Testis (tissue), 2 donors: ENCODE results near the gene JAK2.

ENCODE experiments used
- POLR2A ChIP-seq: fragments of 450-650 bp; IDR thresholded peaks from one replicate; pipeline ENCODE4 v1.6.1; 2017; ENCODE audit warnings: antibody characterized with exemption, mild to moderate bottlenecking, moderate library complexity
- TF ChIP-seq, protein P1 (sequence below), 3 experiments: fragments of 450-650 bp in 2 of 3; fragments of 200-600 bp in 1 of 3; sonication (generic) in 1 of 3; IDR thresholded peaks; one replicate each; pipeline ENCODE4 v1.5.1; 2016 to 2019; ENCODE audit warnings: antibody characterized with exemption in 3 of 3, mild to moderate bottlenecking in 2 of 3, moderate library complexity in 1 of 3

GRCh38 chr9:4973902-4974301 is 11.2 kb upstream of the JAK2 start:
- TF ChIP-seq POLR2A, result no peak
- TF ChIP-seq, protein P1, sequence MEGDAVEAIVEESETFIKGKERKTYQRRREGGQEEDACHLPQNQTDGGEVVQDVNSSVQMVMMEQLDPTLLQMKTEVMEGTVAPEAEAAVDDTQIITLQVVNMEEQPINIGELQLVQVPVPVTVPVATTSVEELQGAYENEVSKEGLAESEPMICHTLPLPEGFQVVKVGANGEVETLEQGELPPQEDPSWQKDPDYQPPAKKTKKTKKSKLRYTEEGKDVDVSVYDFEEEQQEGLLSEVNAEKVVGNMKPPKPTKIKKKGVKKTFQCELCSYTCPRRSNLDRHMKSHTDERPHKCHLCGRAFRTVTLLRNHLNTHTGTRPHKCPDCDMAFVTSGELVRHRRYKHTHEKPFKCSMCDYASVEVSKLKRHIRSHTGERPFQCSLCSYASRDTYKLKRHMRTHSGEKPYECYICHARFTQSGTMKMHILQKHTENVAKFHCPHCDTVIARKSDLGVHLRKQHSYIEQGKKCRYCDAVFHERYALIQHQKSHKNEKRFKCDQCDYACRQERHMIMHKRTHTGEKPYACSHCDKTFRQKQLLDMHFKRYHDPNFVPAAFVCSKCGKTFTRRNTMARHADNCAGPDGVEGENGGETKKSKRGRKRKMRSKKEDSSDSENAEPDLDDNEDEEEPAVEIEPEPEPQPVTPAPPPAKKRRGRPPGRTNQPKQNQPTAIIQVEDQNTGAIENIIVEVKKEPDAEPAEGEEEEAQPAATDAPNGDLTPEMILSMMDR (IDR thresholded peaks at IDR 0.05), result no peak
